Endothelial cell of umbilical vein (primary cell): ENCODE data around the gene SOX11. TPM values are rescaled to one million over a fixed set of nuclear protein-coding genes. Genes with fewer than 3 reads are reported as not detected.

ENCODE experiments used
- BruUV-seq: library from RNA; stranded (reverse); fragments of 400-500 nt; replicated peaks from 2 replicates; lab custom pipeline; 2021; lab: Mats Ljungman, UMichigan
- CTCF ChIA-PET: fragments of 300-600, 350-600 bp; sonication (Branson Sonifier 250); formaldehyde crosslinking; loops from one replicate; lab custom pipeline; 2021; ENCODE audit warnings: antibody characterized with exemption, inconsistent platforms; lab: Charles Lee
- POLR2A ChIA-PET: fragments of 300-600, 350-600 bp; sonication (Branson Sonifier 250); formaldehyde crosslinking; loops from one replicate; lab custom pipeline; 2021; ENCODE audit warnings: antibody characterized with exemption, inconsistent platforms; lab: Charles Lee
- DNase-seq: peaks from one replicate; pipeline ENCODE4 v3.0.0-alpha.2; 2011; ENCODE audit warnings: low read depth, low spot score
- FAIRE-seq: peaks from 2 replicates; lab custom pipeline; 2011; peaks lifted over from hg19 to GRCh38; lab: Jason Lieb, UNC
- H2AFZ ChIP-seq: 2 replicates; pipeline ENCODE4 v1.6.0; 2012; ENCODE audit warnings: low read depth, low read length, control low read depth, inconsistent platforms
- H3K27ac ChIP-seq: 2 replicates; pipeline ENCODE4 v1.5.1; 2011; ENCODE audit warnings: low read depth, mild to moderate bottlenecking, control low read depth, low read length, moderate library complexity; ENCODE audit not compliant: insufficient read depth
- H3K27me3 ChIP-seq, 2 experiments: 2 replicates each; pipeline versions ENCODE4 v1.6.0 to v1.6.1; 2011; ENCODE audit warnings: low read length in 2 of 2, mixed read lengths in 1 of 2; ENCODE audit not compliant: control insufficient read depth in 2 of 2, insufficient read depth in 2 of 2
- H3K36me3 ChIP-seq, 2 experiments: 2 replicates in 1 of 2; 3 replicates in 1 of 2; pipeline ENCODE4 v1.5.1; 2011; ENCODE audit warnings: low read length in 2 of 2, mild to moderate bottlenecking in 1 of 2, moderate library complexity in 1 of 2; ENCODE audit not compliant: control insufficient read depth in 2 of 2, insufficient read depth in 2 of 2; ENCODE audit errors: extremely low read depth in 1 of 2
- H3K4me1 ChIP-seq: 3 replicates; pipeline ENCODE4 v1.5.1; 2011; ENCODE audit warnings: mild to moderate bottlenecking, low read length; ENCODE audit not compliant: control insufficient read depth, insufficient read depth; ENCODE audit errors: extremely low read depth
- H3K4me2 ChIP-seq: 2 replicates; pipeline ENCODE4 v1.6.1; 2011; ENCODE audit warnings: low read length, control low read depth, mixed read lengths; ENCODE audit not compliant: insufficient read depth
- H3K4me3 ChIP-seq, 3 experiments: fragments of 200-600 bp in 1 of 3; sonication (generic), shearing (Covaris generic) in 1 of 3; replicated peaks in 1 of 3; 2 replicates each; pipeline ENCODE4 v1.5.1; 2011 to 2016; ENCODE audit warnings: control low read depth in 3 of 3, low read length in 3 of 3, mild to moderate bottlenecking in 2 of 3, inconsistent platforms in 1 of 3, low read depth in 1 of 3, moderate library complexity in 1 of 3; ENCODE audit not compliant: insufficient read depth in 1 of 3
- H3K79me2 ChIP-seq: 2 replicates; pipeline ENCODE4 v1.6.0; 2012; ENCODE audit warnings: low read length, inconsistent platforms; ENCODE audit not compliant: control insufficient read depth, insufficient read depth
- H3K9ac ChIP-seq: replicated peaks from 2 replicates; pipeline ENCODE3; 2011; ENCODE audit warnings: low read length, control low read depth; ENCODE audit not compliant: insufficient read depth; ENCODE audit errors: extremely low read depth
- H3K9me1 ChIP-seq: replicated peaks from 3 replicates; pipeline ENCODE4 v1.6.0; 2011; ENCODE audit warnings: mild to moderate bottlenecking, low read length; ENCODE audit not compliant: control insufficient read depth, insufficient read depth; ENCODE audit errors: extremely low read depth
- H3K9me3 ChIP-seq: replicated peaks from 2 replicates; pipeline ENCODE4 v1.5.1; 2012; ENCODE audit warnings: low read length, inconsistent platforms; ENCODE audit not compliant: control insufficient read depth, insufficient read depth
- H4K20me1 ChIP-seq: replicated peaks from 2 replicates; pipeline ENCODE3; 2011; ENCODE audit warnings: mild to moderate bottlenecking, low read length; ENCODE audit not compliant: control insufficient read depth, insufficient read depth; ENCODE audit errors: extremely low read depth
- EZH2 ChIP-seq: IDR thresholded peaks from 2 replicates; pipeline ENCODE4 v1.6.1; 2012; ENCODE audit warnings: borderline replicate concordance, low read depth, mild to moderate bottlenecking, moderate library complexity, low read length, inconsistent platforms; ENCODE audit not compliant: severe bottlenecking
- FOS ChIP-seq: IDR thresholded peaks from 2 replicates; pipeline ENCODE4 v1.6.1; 2011; ENCODE audit warnings: mild to moderate bottlenecking, low read length, moderate library complexity, borderline replicate concordance; ENCODE audit not compliant: insufficient read depth
- GATA2 ChIP-seq: IDR thresholded peaks from 2 replicates; pipeline ENCODE4 v1.7.0; 2011; ENCODE audit warnings: low read depth, mild to moderate bottlenecking, moderate library complexity, mixed read lengths, low read length; ENCODE audit not compliant: insufficient read length, insufficient read depth
- JUN ChIP-seq: IDR thresholded peaks from 2 replicates; pipeline ENCODE4 v1.6.1; 2011; ENCODE audit warnings: borderline replicate concordance, low read depth; ENCODE audit not compliant: insufficient read length, insufficient read depth
- MYC ChIP-seq: IDR thresholded peaks from one replicate; pipeline ENCODE4 v1.6.1; 2011; ENCODE audit warnings: mild to moderate bottlenecking, low read depth, low read length
- POLR2A ChIP-seq: IDR thresholded peaks from 2 replicates; pipeline ENCODE4 v1.6.1; 2012; ENCODE audit warnings: low read depth, mild to moderate bottlenecking, control low read depth, low read length
- POLR2AphosphoS5 ChIP-seq: IDR thresholded peaks from 2 replicates; pipeline ENCODE4 v1.6.1; 2012; ENCODE audit warnings: low read depth, mild to moderate bottlenecking, control low read depth, low read length, moderate library complexity; ENCODE audit not compliant: insufficient read depth
- dilution Hi-C: fragments of 300-500 bp; cut with MboI; formaldehyde crosslinking; loops from one replicate; pipeline ENCODE4 v1.15.0; 2019; ENCODE audit warnings: low sequenced_read_pairs; ENCODE audit not compliant: extremely low pct_ligation_motif_present
- intact Hi-C: fragments of 100-400 bp; cut with micrococcal nuclease; formaldehyde crosslinking; loops from one replicate; pipeline ENCODE4 v1.10.0; 2022
- polyA plus RNA-seq, 4 experiments: library from polyadenylated mRNA; depleted of rRNA in 3 of 4; stranded (reverse) in 3 of 4; unstranded in 1 of 4; fragments of >200 nt; gene quantifications; 2 replicates each; pipeline versions ENCODE4 v1.2.1 to v1.2.3, GENCODE V29; 2011 to 2012; ENCODE audit warnings: missing spikeins in 1 of 4
- total RNA-seq: library from RNA; stranded (reverse); gene quantifications from 2 replicates; pipeline ENCODE4 v1.2.3, GENCODE V29; 2021
- TF ChIP-seq, protein P1 (sequence below): IDR thresholded peaks from 2 replicates; pipeline ENCODE4 v1.6.1; 2011; ENCODE audit not compliant: insufficient read depth, insufficient read length
- TF ChIP-seq, protein P2 (sequence below), 2 donors: IDR thresholded peaks; 1 replicate in 1 of 2; 2 replicates in 1 of 2; pipeline ENCODE4 v1.5.1; 2011; ENCODE audit warnings: low read length in 2 of 2, mild to moderate bottlenecking in 2 of 2, moderate library complexity in 2 of 2, control low read depth in 1 of 2, inconsistent platforms in 1 of 2, low read depth in 1 of 2; ENCODE audit not compliant: insufficient read depth in 1 of 2; ENCODE audit errors: extremely low read depth in 1 of 2

The SOX11 gene
- total and polyA plus RNA-seq, 2 donors (not counting 3 experiments of a cell fraction or from before 2014, with no cell fraction given) = not detected

DNA sequence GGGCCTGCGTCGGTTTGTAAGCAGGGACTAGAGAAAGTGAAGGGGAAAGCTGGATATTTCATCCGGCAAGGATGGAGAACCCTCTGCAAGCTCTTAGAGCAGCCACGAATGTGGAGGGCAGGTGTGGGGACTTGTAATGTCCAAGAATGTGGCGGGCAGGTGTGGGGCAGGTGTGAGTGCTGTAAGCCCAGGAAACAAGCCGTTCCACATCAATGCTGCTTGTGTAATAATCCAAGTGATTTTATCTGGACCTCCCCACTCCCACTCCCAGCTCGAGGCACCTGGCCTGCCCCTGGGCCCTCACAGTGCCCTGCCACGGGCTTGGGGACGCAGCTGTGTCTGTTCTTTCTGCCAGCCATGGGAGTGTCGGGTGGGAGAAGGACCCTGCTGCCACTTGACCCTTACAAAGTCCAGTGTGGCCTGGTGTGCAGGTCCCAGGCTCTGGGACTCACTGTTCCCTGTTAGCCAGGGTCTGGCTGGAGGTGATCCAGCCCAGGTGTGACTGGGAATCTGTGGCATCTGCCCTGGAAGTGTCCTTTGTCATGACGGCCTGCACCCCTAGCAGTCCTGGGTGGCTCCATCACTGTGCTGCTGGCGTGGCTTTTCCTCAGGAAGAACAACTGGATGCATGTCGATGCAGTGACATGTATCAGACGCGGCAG, 42.8 kb downstream of the SOX11 start:
- H3K9me1 ChIP-seq = no peaks in the 10 kb centered on the region

More for the DNA sequence above, 42.8 kb downstream of the SOX11 start:
- H3K36me3 ChIP-seq = no peaks in the 10 kb centered on the region
- no peak overlapping the region for H3K27ac ChIP-seq
- H3K4me2 ChIP-seq = no peak overlapping the region
- intact Hi-C loops = no loop called here
- no peaks in the 10 kb centered on the region for H3K27me3 ChIP-seq
- no peaks in the 10 kb centered on the region for H3K79me2 ChIP-seq
- no peak overlapping the region for H2AFZ ChIP-seq
- dilution Hi-C loops = no loop called here
- TF ChIP-seq POLR2A (no peak), POLR2AphosphoS5 (no peak), GATA2 (no peak), EZH2 (no peak), MYC (no peak), JUN (no peak), FOS (no peak)
- TF ChIP-seq, protein P1, sequence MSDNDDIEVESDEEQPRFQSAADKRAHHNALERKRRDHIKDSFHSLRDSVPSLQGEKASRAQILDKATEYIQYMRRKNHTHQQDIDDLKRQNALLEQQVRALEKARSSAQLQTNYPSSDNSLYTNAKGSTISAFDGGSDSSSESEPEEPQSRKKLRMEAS = no peak
- TF ChIP-seq, protein P2, sequence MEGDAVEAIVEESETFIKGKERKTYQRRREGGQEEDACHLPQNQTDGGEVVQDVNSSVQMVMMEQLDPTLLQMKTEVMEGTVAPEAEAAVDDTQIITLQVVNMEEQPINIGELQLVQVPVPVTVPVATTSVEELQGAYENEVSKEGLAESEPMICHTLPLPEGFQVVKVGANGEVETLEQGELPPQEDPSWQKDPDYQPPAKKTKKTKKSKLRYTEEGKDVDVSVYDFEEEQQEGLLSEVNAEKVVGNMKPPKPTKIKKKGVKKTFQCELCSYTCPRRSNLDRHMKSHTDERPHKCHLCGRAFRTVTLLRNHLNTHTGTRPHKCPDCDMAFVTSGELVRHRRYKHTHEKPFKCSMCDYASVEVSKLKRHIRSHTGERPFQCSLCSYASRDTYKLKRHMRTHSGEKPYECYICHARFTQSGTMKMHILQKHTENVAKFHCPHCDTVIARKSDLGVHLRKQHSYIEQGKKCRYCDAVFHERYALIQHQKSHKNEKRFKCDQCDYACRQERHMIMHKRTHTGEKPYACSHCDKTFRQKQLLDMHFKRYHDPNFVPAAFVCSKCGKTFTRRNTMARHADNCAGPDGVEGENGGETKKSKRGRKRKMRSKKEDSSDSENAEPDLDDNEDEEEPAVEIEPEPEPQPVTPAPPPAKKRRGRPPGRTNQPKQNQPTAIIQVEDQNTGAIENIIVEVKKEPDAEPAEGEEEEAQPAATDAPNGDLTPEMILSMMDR (IDR thresholded peaks at IDR 0.05; ENCODE audit: extremely low read depth in 1 of 2, insufficient read depth in 1 of 2, low read depth in 1 of 2, low read length in 2 of 2) = no peak
- DNase-seq (no peak), FAIRE-seq (no peak)
- peaks cover 3% of the 10 kb centered on the region for H3K9me3 ChIP-seq
- H3K9ac ChIP-seq = no peak overlapping the region
- no peaks in the 10 kb centered on the region for H4K20me1 ChIP-seq
- BruUV-seq = no TSS peak
- no peak overlapping the region for H3K4me3 ChIP-seq
- CTCF ChIA-PET = no interaction called here
- POLR2A ChIA-PET = no interaction called here
- no peaks in the 10 kb centered on the region for H3K4me1 ChIP-seq
